Spleen (tissue), 11 donors: ENCODE results near the gene DSE. TPM values are rescaled to one million over a fixed set of nuclear protein-coding genes. Genes with fewer than 3 reads are reported as not detected.

ENCODE experiments used
- DNase-seq: peaks from one replicate; pipeline ENCODE4 v3.0.0-alpha.2; 2020
- H3K27ac ChIP-seq, 8 donors: fragments of 200-600 bp; sonication (generic) in 7 of 8; 1 replicate in 4 of 8; 2 replicates in 4 of 8; pipeline versions ENCODE4 v1.5.0 to v1.8.0; 2016 to 2021; ENCODE audit warnings: inconsistent platforms in 4 of 8, mild to moderate bottlenecking in 4 of 8, moderate library complexity in 1 of 8
- H3K27me3 ChIP-seq, 7 donors: fragments of 200-600 bp; sonication (generic) in 6 of 7; replicated peaks in 1 of 7; 1 replicate in 4 of 7; 2 replicates in 3 of 7; pipeline versions ENCODE4 v1.5.0 to v1.8.0; 2016 to 2021; ENCODE audit warnings: inconsistent platforms in 3 of 7, mild to moderate bottlenecking in 1 of 7
- H3K36me3 ChIP-seq, 6 donors: fragments of 200-600 bp; sonication (generic) in 5 of 6; 1 replicate in 4 of 6; 2 replicates in 2 of 6; pipeline versions ENCODE4 v1.5.0 to v1.8.0; 2016 to 2021; ENCODE audit warnings: inconsistent platforms in 2 of 6
- H3K4me1 ChIP-seq, 6 donors: fragments of 200-600 bp; sonication (generic) in 5 of 6; 1 replicate in 3 of 6; 2 replicates in 3 of 6; pipeline versions ENCODE4 v1.5.0 to v1.8.0; 2016 to 2021; ENCODE audit warnings: inconsistent platforms in 3 of 6
- H3K4me3 ChIP-seq, 8 donors: fragments of 200-600 bp; sonication (generic) in 7 of 8; 1 replicate in 4 of 8; 2 replicates in 4 of 8; pipeline versions ENCODE4 v1.5.0 to v1.8.0; 2016 to 2021; ENCODE audit warnings: inconsistent platforms in 4 of 8, mild to moderate bottlenecking in 4 of 8, moderate library complexity in 2 of 8
- H3K9me3 ChIP-seq, 8 donors: fragments of 200-600 bp; sonication (generic) in 7 of 8; 1 replicate in 4 of 8; 2 replicates in 4 of 8; pipeline versions ENCODE4 v1.5.0 to v1.8.0; 2016 to 2021; ENCODE audit warnings: inconsistent platforms in 4 of 8
- POLR2A ChIP-seq, 3 donors: fragments of 450-650 bp; IDR thresholded peaks; one replicate each; pipeline ENCODE4 v1.5.1; 2017; ENCODE audit warnings: antibody characterized with exemption in 3 of 3, mild to moderate bottlenecking in 1 of 3
- POLR2AphosphoS5 ChIP-seq, 3 donors: sonication (generic); formaldehyde crosslinking; IDR thresholded peaks; one replicate each; pipeline ENCODE4 v1.5.1; 2017; ENCODE audit warnings: antibody characterized with exemption in 3 of 3
- WGBS, 5 donors: extraction: QIAGEN DNeasy Blood & Tissue Kit in 3 of 5; methylation state at CpG; one replicate each; pipeline versions ENCODE4 v1.1.5 to v1.1.7; 2013 to 2018; 5-methylcytosine and 5-hydroxymethylcytosine counted together
- intact Hi-C: fragments of 100-400 bp; cut with DNase I; formaldehyde crosslinking; loops from one replicate; pipeline ENCODE4 v1.15.0; 2023; ENCODE audit warnings: low total_unique reads
- polyA plus RNA-seq, 3 donors: library from polyadenylated mRNA; stranded (reverse); fragments of 200-250 nt; gene quantifications; one replicate each; pipeline ENCODE4 v1.2.1, GENCODE V29; 2013
- total RNA-seq, 7 donors: library from RNA; depleted of rRNA in 3 of 7; stranded (reverse); fragments of >200 nt in 3 of 7; fragmentation: NEBNext Ultra II Directional in 4 of 7; extraction: Animal tissue kit (Norgen Biotek cat#: 25700) in 4 of 7; gene quantifications; one replicate each; pipeline versions ENCODE4 v1.1.0 to v1.2.1, GENCODE V29; 2016 to 2021
- TF ChIP-seq, protein P1 (sequence below), 11 experiments: fragments of 200-600 bp in 7 of 11; fragments of 450-650 bp in 4 of 11; sonication (generic) in 4 of 11; IDR thresholded peaks in 8 of 11; conservative IDR thresholded peaks in 3 of 11; 1 replicate in 7 of 11; 2 replicates in 4 of 11; pipeline versions ENCODE4 v1.4.0 to v1.8.0; 2016 to 2021; ENCODE audit warnings: antibody characterized with exemption in 11 of 11, inconsistent platforms in 4 of 11, mild to moderate bottlenecking in 1 of 11
- donor health status: healthy with polysubstance abuse.
- donor health status: DM: no; HTN: no; CAD: no; lungs with moderate emphysema.
- donor health status: DM: no; HTN: no; CAD: no.
- donor health status: Bipolar disorder and iron deficiency.
- donor health status: healthy.
- donor health status: DM: no; HTN: no; CAD: no.
- donor health status: DM: yes; HTN: yes; CAD: no.

Gene DSE
- total and polyA plus RNA-seq, 10 donors: 8.2 to 82.3 (median 61.7) TPM

DNA sequence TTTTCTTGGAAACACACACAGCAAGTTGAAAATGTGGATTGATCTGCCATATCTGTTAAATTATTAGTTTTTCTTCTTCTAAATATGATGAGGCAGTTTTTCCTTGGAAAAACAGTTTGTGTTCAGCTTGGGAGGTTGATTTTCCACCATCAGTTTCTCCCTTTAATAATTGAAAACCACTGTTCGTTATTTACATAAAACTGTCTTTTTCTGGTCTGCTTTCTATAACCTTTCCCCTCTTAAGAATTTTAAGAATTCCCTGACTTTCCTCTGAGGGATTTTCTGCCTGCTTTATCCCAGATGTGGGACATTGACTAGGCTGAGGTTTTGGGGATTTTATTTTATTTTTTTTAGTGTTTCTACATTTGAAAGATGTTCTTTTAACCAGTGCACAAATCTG, 27.2 kb downstream of the DSE start:
- no peaks in the 10 kb centered on the region for H3K27me3 ChIP-seq
- no peaks in the 10 kb centered on the region for H3K9me3 ChIP-seq
- no peak for DNase-seq
- no peak overlapping the region for H3K4me3 ChIP-seq
- TF ChIP-seq POLR2A (IDR thresholded peaks at IDR 0.05): no peak
- TF ChIP-seq, protein P1, sequence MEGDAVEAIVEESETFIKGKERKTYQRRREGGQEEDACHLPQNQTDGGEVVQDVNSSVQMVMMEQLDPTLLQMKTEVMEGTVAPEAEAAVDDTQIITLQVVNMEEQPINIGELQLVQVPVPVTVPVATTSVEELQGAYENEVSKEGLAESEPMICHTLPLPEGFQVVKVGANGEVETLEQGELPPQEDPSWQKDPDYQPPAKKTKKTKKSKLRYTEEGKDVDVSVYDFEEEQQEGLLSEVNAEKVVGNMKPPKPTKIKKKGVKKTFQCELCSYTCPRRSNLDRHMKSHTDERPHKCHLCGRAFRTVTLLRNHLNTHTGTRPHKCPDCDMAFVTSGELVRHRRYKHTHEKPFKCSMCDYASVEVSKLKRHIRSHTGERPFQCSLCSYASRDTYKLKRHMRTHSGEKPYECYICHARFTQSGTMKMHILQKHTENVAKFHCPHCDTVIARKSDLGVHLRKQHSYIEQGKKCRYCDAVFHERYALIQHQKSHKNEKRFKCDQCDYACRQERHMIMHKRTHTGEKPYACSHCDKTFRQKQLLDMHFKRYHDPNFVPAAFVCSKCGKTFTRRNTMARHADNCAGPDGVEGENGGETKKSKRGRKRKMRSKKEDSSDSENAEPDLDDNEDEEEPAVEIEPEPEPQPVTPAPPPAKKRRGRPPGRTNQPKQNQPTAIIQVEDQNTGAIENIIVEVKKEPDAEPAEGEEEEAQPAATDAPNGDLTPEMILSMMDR (IDR thresholded peaks at IDR 0.05 in 8 of 11, conservative IDR thresholded peaks at IDR 0.05 in 3 of 11): no peak
- no peak for TF ChIP-seq POLR2AphosphoS5 (IDR thresholded peaks at IDR 0.05)
- peak overlapping the region in 6 of 8 donors; percentile 6 to 46 (median 28) for H3K27ac ChIP-seq
- WGBS, 5 donors: 65 to 76% (median 74%) methylated on average over 1 of the region's 1 CpG
- intact Hi-C loops: no loop called here
- peaks cover 0 to 11% (median 2%) of the 10 kb centered on the region in 6 donors for H3K36me3 ChIP-seq
- peaks cover 3 to 96% (median 36%) of the 10 kb centered on the region in 6 donors for H3K4me1 ChIP-seq

- Histone ChIP-seq H3K9me3 (no peaks in the 10 kb centered on the region), H3K27me3 (no peaks in the 10 kb centered on the region), H3K27ac (peak overlapping the region in 6 of 8 donors; percentile 6 to 46 (median 28)), H3K36me3 (peaks cover 0 to 11% (median 2%) of the 10 kb centered on the region in 6 donors), H3K4me1 (peaks cover 0 to 93% (median 31%) of the 10 kb centered on the region in 6 donors), H3K4me3 (no peak overlapping the region)
- TF ChIP-seq POLR2AphosphoS5 (IDR thresholded peaks at IDR 0.05): no peak
- TF ChIP-seq, protein P1 (IDR thresholded peaks at IDR 0.05 in 8 of 11, conservative IDR thresholded peaks at IDR 0.05 in 3 of 11): no peak
- no peak for TF ChIP-seq POLR2A (IDR thresholded peaks at IDR 0.05)
- WGBS, 5 donors: 31 to 63% (median 57%) methylated on average over 2 of the region's 2 CpGs
- DNase-seq: no peak
- intact Hi-C loops: no loop called here
These were observed 27.7 kb downstream of the DSE start for GRCh38 chr6:116398316-116399010.

DNA sequence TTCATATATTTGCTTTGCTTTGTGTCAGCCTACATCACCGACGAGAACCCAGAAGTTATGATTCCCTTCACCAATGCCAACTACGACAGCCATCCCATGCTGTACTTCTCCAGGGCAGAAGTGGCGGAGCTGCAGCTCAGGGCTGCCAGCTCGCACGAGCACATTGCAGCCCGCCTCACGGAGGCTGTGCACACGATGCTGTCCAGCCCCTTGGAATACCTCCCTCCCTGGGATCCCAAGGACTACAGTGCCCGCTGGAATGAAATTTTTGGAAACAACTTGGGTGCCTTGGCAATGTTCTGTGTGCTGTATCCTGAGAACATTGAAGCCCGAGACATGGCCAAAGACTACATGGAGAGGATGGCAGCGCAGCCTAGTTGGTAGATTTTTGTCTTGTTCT, 28.5 kb downstream of the DSE start:
- H3K9me3 ChIP-seq: no peaks in the 10 kb centered on the region
- WGBS, 5 donors: 93 to 96% (median 95%) methylated on average over 12 of the region's 12 CpGs
- H3K27me3 ChIP-seq: no peaks in the 10 kb centered on the region
- H3K36me3 ChIP-seq: peaks cover 0 to 11% (median 2%) of the 10 kb centered on the region in 6 donors
- H3K4me3 ChIP-seq: no peak overlapping the region
- TF ChIP-seq, protein P1 (IDR thresholded peaks at IDR 0.05 in 8 of 11, conservative IDR thresholded peaks at IDR 0.05 in 3 of 11): no peak
- TF ChIP-seq POLR2AphosphoS5 (IDR thresholded peaks at IDR 0.05): peak in 1 of 3 donors; percentile 13
- DNase-seq: no peak
- intact Hi-C loops: no loop called here
- H3K27ac ChIP-seq: peak overlapping the region in 2 of 8 donors; percentile 5 to 46
- H3K4me1 ChIP-seq: peaks cover 0 to 93% (median 29%) of the 10 kb centered on the region in 6 donors

GRCh38 chr6:116400328-116400727, 29.6 kb downstream of the DSE start:
- Histone ChIP-seq H3K4me3 (no peak overlapping the region), H3K27me3 (no peaks in the 10 kb centered on the region), H3K9me3 (no peaks in the 10 kb centered on the region), H3K4me1 (peaks cover 5 to 93% (median 39%) of the 10 kb centered on the region in 6 donors), H3K27ac (no peak overlapping the region), H3K36me3 (peaks cover 0 to 11% (median 2%) of the 10 kb centered on the region in 6 donors)
- intact Hi-C loops: no loop called here
- no peak for DNase-seq
- 51 to 82% (median 79%) methylated on average over 1 of the region's 1 CpG for WGBS, 5 donors
- TF ChIP-seq, protein P1 (IDR thresholded peaks at IDR 0.05 in 8 of 11, conservative IDR thresholded peaks at IDR 0.05 in 3 of 11): no peak
- TF ChIP-seq POLR2A (IDR thresholded peaks at IDR 0.05) (no peak), POLR2AphosphoS5 (IDR thresholded peaks at IDR 0.05) (no peak)
